CD4-positive, alpha-beta T cell (primary cell): ENCODE measurements around the gene ERICH2. TPM values are rescaled to one million over a fixed set of nuclear protein-coding genes. Genes with fewer than 3 reads are reported as not detected.

Experiments used
- ATAC-seq: fragments of 200-7000 bp; cut with Tn5 transposase; one replicate; pipeline ENCODE4 v1.10.0; 2022; ENCODE audit warnings: mild to moderate bottlenecking; ENCODE audit not compliant: poor library complexity
- CTCF ChIA-PET: fragments of 350-600 bp; sonication (Branson Sonifier 250); formaldehyde crosslinking; loops from one replicate; lab custom pipeline; 2021; ENCODE audit warnings: antibody characterized with exemption, inconsistent platforms; lab: Charles Lee
- POLR2A ChIA-PET: fragments of 350-600 bp; sonication (Branson Sonifier 250); formaldehyde crosslinking; loops from one replicate; lab custom pipeline; 2021; ENCODE audit warnings: antibody characterized with exemption, inconsistent platforms; lab: Charles Lee
- DNase-seq, 14 experiments: peaks; one replicate each; pipeline ENCODE4 v3.0.0-alpha.2; 2013 to 2020; ENCODE audit warnings: mixed read lengths in 2 of 14
- H3K27ac ChIP-seq, 2 donors: one replicate each; pipeline versions ENCODE4 v1.5.1 to v1.7.0; 2013; ENCODE audit warnings: low read length in 2 of 2, low read depth in 1 of 2, mild to moderate bottlenecking in 1 of 2
- H3K27me3 ChIP-seq, 2 experiments: 1 replicate in 1 of 2; 2 replicates in 1 of 2; pipeline versions ENCODE4 v1.6.1 to v1.7.0; 2013; ENCODE audit warnings: low read length in 2 of 2, control low read depth in 1 of 2, mild to moderate bottlenecking in 1 of 2, moderate library complexity in 1 of 2; ENCODE audit not compliant: insufficient read depth in 2 of 2, control insufficient read depth in 1 of 2
- H3K36me3 ChIP-seq: one replicate; pipeline ENCODE4 v1.6.1; 2013; ENCODE audit warnings: low read length, control low read depth; ENCODE audit not compliant: insufficient read depth
- H3K4me1 ChIP-seq: one replicate; pipeline ENCODE4 v1.6.1; 2013; ENCODE audit warnings: low read length, control low read depth; ENCODE audit not compliant: insufficient read depth
- H3K4me3 ChIP-seq: one replicate; pipeline ENCODE4 v1.5.1; 2013; ENCODE audit warnings: mild to moderate bottlenecking, low read length, moderate library complexity
- H3K9me3 ChIP-seq, 2 experiments: 1 replicate in 1 of 2; 2 replicates in 1 of 2; pipeline versions ENCODE4 v1.6.1 to v1.7.0; 2013; ENCODE audit warnings: low read length in 2 of 2, mild to moderate bottlenecking in 2 of 2, control low read depth in 1 of 2, moderate library complexity in 1 of 2; ENCODE audit not compliant: control insufficient read depth in 1 of 2, insufficient read depth in 1 of 2
- H3K27ac Mint-ChIP-seq: one replicate; pipeline ENCODE4 v1.8.0; 2020; ENCODE audit warnings: mixed read lengths
- H3K27me3 Mint-ChIP-seq: one replicate; pipeline ENCODE4 v1.8.0; 2021; ENCODE audit warnings: mixed read lengths
- H3K36me3 Mint-ChIP-seq: one replicate; pipeline ENCODE4 v1.8.0; 2021; ENCODE audit warnings: low read depth, mixed read lengths
- H3K4me1 Mint-ChIP-seq: one replicate; pipeline ENCODE4 v1.8.0; 2021; ENCODE audit warnings: low read depth, mixed read lengths
- H3K4me3 Mint-ChIP-seq: one replicate; pipeline ENCODE4 v1.8.0; 2020; ENCODE audit warnings: mild to moderate bottlenecking, mixed read lengths
- H3K9me3 Mint-ChIP-seq: one replicate; pipeline ENCODE4 v1.8.0; 2020; ENCODE audit warnings: mixed read lengths
- intact Hi-C, 2 experiments: fragments of 100-400 bp; cut with DNase I in 1 of 2; cut with micrococcal nuclease in 1 of 2; formaldehyde crosslinking; loops; one replicate each; pipeline versions ENCODE4 v1.15.1 to v1.9.0; 2023 to 2025; cut with DNase I, micrococcal nuclease
- total RNA-seq, 174 experiments: library from RNA in 2 of 174; stranded (reverse) in 2 of 174; gene quantifications; one replicate each; pipeline ENCODE4 v1.2.3 and lab custom pipeline; 2021 to 2026
- TF ChIP-seq, protein P1 (sequence below): fragments of 200-600 bp; IDR thresholded peaks from one replicate; pipeline ENCODE4 v1.8.0; 2022; ENCODE audit warnings: antibody characterized with exemption, mild to moderate bottlenecking

The ERICH2 gene
- total RNA-seq, 2 experiments from 2014 or later = not detected

DNA sequence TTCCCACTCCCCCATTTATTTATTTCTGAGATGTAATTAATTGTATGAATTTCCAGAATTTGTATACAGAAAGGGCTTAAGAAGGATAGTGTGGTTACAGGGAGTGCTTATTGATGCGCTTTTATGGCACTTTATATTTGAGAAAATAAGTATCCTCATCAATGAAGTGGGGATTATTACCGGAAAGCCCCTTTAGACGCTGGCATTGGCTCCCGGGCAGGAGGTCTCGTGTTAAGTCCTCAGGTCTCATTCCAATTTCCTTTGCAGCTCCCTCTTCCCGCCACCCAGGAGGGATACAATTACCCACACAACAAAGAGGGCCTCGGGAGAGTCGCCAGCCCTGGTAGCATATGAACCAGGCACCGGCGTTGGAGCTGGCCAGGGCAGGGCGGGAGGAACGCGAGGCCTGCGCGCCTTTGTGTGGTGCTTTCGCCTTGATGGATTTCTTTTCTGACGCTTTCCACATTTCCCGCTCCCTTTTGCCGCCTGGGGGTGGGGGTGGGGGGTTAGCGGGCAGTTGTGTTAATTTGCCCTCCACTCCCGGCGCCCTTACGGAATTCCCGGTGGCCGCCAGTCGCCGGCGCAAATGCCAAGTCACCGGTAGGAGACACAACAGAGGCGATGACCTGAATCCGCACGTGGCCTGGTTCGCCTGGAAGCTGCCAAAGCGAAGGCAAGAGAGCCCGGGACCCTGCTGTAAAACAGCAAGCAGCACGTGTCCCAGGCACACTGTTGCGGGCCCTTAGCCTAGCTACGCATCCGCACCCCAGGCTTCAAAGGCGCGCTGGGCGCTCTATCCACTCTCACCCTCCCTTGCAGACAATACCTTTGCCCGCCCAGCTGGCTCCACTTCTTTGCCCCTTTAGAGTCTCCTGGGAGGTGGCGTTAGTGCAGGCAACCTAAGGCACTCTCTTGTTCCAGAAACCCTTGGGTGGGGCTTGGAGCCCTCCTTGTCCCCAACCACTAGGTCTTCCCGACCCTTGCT, 49.8 kb downstream of the ERICH2 start:
- Histone ChIP-seq H3K27ac (no peak overlapping the region), H3K36me3 (no peaks in the 10 kb centered on the region), H3K27me3 (peaks cover 92 to 93% of the 10 kb centered on the region in 2 experiments), H3K4me3 (peak overlapping the region; percentile 60), H3K9me3 (peaks cover 0 to 75% of the 10 kb centered on the region in 2 experiments), H3K4me1 (peaks cover 86% of the 10 kb centered on the region)
- TF ChIP-seq, protein P1, sequence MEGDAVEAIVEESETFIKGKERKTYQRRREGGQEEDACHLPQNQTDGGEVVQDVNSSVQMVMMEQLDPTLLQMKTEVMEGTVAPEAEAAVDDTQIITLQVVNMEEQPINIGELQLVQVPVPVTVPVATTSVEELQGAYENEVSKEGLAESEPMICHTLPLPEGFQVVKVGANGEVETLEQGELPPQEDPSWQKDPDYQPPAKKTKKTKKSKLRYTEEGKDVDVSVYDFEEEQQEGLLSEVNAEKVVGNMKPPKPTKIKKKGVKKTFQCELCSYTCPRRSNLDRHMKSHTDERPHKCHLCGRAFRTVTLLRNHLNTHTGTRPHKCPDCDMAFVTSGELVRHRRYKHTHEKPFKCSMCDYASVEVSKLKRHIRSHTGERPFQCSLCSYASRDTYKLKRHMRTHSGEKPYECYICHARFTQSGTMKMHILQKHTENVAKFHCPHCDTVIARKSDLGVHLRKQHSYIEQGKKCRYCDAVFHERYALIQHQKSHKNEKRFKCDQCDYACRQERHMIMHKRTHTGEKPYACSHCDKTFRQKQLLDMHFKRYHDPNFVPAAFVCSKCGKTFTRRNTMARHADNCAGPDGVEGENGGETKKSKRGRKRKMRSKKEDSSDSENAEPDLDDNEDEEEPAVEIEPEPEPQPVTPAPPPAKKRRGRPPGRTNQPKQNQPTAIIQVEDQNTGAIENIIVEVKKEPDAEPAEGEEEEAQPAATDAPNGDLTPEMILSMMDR = no peak
- DNase-seq (peak in 3 of 14 experiments; percentile 12 to 34 (median 28)), ATAC-seq (no peak)
- intact Hi-C loops = loop anchor here in 1 of 2 experiments (10.0 kb wide), 1 partner anchor 585 kb away; no protein-coding TSS in a partner anchor
- Mint-ChIP-seq H3K9me3 (no peaks in the 10 kb centered on the region), H3K36me3 (no peaks in the 10 kb centered on the region), H3K4me1 (peaks cover 56% of the 10 kb centered on the region), H3K27ac (no peak overlapping the region), H3K27me3 (peaks cover 94% of the 10 kb centered on the region), H3K4me3 (peak overlapping the region; percentile 84)
- CTCF ChIA-PET = no interaction called here
- POLR2A ChIA-PET = interaction anchor here (0.6 kb wide), 2 partner anchors 292 to 1902 kb away, joined by 3 to 4 read pairs; no protein-coding TSS in a partner anchor

DNA sequence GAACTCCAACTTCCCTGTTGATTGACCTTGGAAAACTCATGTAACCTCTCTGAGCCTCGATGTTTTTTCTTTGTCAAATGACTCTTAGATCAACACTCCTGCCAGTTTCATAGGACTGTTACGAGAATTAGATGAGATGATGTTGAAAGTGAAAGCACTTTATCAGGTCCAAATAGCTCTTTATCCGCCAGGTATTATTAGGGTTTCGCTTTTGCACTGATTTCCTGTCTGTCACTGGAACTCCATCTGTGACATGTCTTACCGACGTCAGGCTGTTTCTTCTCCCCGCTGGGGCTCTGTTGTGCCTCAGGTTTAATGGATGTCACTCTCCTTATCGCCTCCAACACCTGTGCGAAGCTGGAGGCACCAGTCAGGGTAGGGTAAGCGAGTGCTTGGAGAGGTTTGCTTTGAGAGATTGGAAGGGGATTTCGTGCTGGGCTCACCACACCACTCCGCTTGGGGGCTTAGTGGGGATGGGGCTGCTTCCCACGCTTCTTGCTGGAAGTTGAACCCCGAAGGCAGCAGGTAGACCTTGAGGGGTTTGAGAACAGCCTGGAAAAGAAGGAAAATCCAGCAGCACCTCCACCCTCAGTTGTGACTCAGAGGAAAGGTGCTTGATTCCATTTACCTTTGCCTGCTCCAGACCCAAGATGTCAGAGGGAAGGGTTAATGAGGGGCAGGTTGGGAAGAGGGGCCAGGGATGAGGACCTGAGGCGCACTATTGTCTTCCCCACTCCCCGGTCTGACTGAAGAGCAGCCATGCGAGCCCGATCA, 50.8 kb downstream of the ERICH2 start:
- peaks cover 0 to 67% of the 10 kb centered on the region in 2 experiments for H3K9me3 ChIP-seq
- peak overlapping the region; percentile 84 for H3K4me3 Mint-ChIP-seq
- H3K27me3 Mint-ChIP-seq = peaks cover 93% of the 10 kb centered on the region
- H3K36me3 Mint-ChIP-seq = no peaks in the 10 kb centered on the region
- H3K27ac Mint-ChIP-seq = no peak overlapping the region
- ATAC-seq (peak; percentile 53), DNase-seq (peak in 4 of 14 experiments; percentile 17 to 75 (median 65))
- TF ChIP-seq, protein P1 = no peak
- peak overlapping the region; percentile 60 for H3K4me3 ChIP-seq
- POLR2A ChIA-PET = interaction anchor here (0.6 kb wide), 1 partner anchor 323 kb away, joined by 3 read pairs; no protein-coding TSS in a partner anchor
- no peak overlapping the region for H3K27ac ChIP-seq
- H3K4me1 Mint-ChIP-seq = peaks cover 48% of the 10 kb centered on the region
- peaks cover 76% of the 10 kb centered on the region for H3K4me1 ChIP-seq
- H3K9me3 Mint-ChIP-seq = no peaks in the 10 kb centered on the region
- CTCF ChIA-PET = no interaction called here
- H3K27me3 ChIP-seq = peaks cover 91 to 92% of the 10 kb centered on the region in 2 experiments
- H3K36me3 ChIP-seq = no peaks in the 10 kb centered on the region
- intact Hi-C loops = no loop called here
